GM23338 (cell line): ENCODE measurements around the gene NUP54. TPM values are rescaled to one million over a fixed set of nuclear protein-coding genes. Genes with fewer than 3 reads are reported as not detected.

Experiments
- ATAC-seq: fragments of 200-7000 bp; cut with Tn5 transposase; 3 replicates; pipeline ENCODE4 v1.9.1; 2020
- DNase-seq: peaks from one replicate; pipeline ENCODE4 v3.0.0-alpha.2; 2015; ENCODE audit warnings: low spot score
- H2AFZ ChIP-seq: fragments of 200-600 bp; sonication (generic); 2 replicates; pipeline ENCODE4 v1.8.0; 2016; ENCODE audit warnings: antibody characterized with exemption, mild to moderate bottlenecking, moderate library complexity
- H3F3A ChIP-seq: fragments of 200-600 bp; sonication (generic); replicated peaks from 2 replicates; pipeline ENCODE4 v1.8.0; 2017; ENCODE audit warnings: antibody characterized with exemption, mixed run types, low read depth
- H3K27ac ChIP-seq: fragments of 200-600 bp; sonication (generic); 2 replicates; pipeline ENCODE4 v1.6.1; 2016; ENCODE audit warnings: low read depth
- H3K27me3 ChIP-seq: fragments of 200-600 bp; sonication (generic); 2 replicates; pipeline ENCODE4 v1.8.0; 2016; ENCODE audit warnings: mild to moderate bottlenecking, mixed run types, moderate library complexity; ENCODE audit not compliant: insufficient read depth
- H3K36me3 ChIP-seq: fragments of 200-600 bp; sonication (generic); 2 replicates; pipeline ENCODE4 v1.8.0; 2016; ENCODE audit warnings: mild to moderate bottlenecking; ENCODE audit not compliant: insufficient read depth
- H3K4me1 ChIP-seq: fragments of 200-600 bp; sonication (generic); 2 replicates; pipeline ENCODE4 v1.8.0; 2016; ENCODE audit warnings: mild to moderate bottlenecking, moderate library complexity; ENCODE audit not compliant: insufficient read depth
- H3K4me2 ChIP-seq: fragments of 200-600 bp; sonication (generic); 2 replicates; pipeline ENCODE4 v1.7.1; 2017; ENCODE audit warnings: mixed run types
- H3K4me3 ChIP-seq: fragments of 200-600 bp; sonication (generic); 2 replicates; pipeline ENCODE4 v1.6.1; 2016; ENCODE audit warnings: mixed run types
- H3K79me2 ChIP-seq: fragments of 200-600 bp; sonication (generic); replicated peaks from 2 replicates; pipeline ENCODE4 v1.8.0; 2017; ENCODE audit warnings: mild to moderate bottlenecking; ENCODE audit not compliant: insufficient read depth
- H3K9me2 ChIP-seq: fragments of 200-600 bp; sonication (generic); 2 replicates; pipeline ENCODE4 v1.8.0; 2017; ENCODE audit not compliant: insufficient read depth
- H4K20me1 ChIP-seq: fragments of 200-600 bp; sonication (generic); replicated peaks from 2 replicates; pipeline ENCODE4 v1.8.0; 2017; ENCODE audit warnings: mild to moderate bottlenecking; ENCODE audit not compliant: insufficient read depth
- H3K27ac Mint-ChIP-seq: 2 replicates; pipeline ENCODE4 v1.8.0; 2020; ENCODE audit warnings: inconsistent platforms, mild to moderate bottlenecking, moderate library complexity, mixed read lengths
- H3K27me3 Mint-ChIP-seq: 3 replicates; pipeline ENCODE4 v1.8.0; 2022; ENCODE audit warnings: low read depth, mild to moderate bottlenecking, moderate library complexity, mixed read lengths, inconsistent platforms; ENCODE audit not compliant: insufficient read depth, poor library complexity
- H3K36me3 Mint-ChIP-seq: 3 replicates; pipeline ENCODE4 v1.8.0; 2021; ENCODE audit warnings: low read depth, mild to moderate bottlenecking, inconsistent platforms, moderate library complexity, mixed read lengths
- H3K4me1 Mint-ChIP-seq: 3 replicates; pipeline ENCODE4 v1.8.0; 2020; ENCODE audit warnings: mild to moderate bottlenecking, inconsistent platforms, mixed read lengths
- H3K4me3 Mint-ChIP-seq: 3 replicates; pipeline ENCODE4 v1.8.0; 2021; ENCODE audit warnings: moderate library complexity, mild to moderate bottlenecking, inconsistent platforms, mixed read lengths
- H3K9me3 Mint-ChIP-seq: 3 replicates; pipeline ENCODE4 v1.8.0; 2020; ENCODE audit warnings: moderate library complexity, mild to moderate bottlenecking, inconsistent platforms, mixed read lengths
- CREB1 ChIP-seq: fragments of 250-450 bp; sonication (Bioruptor Pico); IDR thresholded peaks from 2 replicates; pipeline ENCODE4 v1.5.0; 2020; ENCODE audit warnings: low read depth, mild to moderate bottlenecking, moderate library complexity
- ETS1 ChIP-seq: IDR thresholded peaks from 2 replicates; pipeline ENCODE4 v1.6.1; 2016; ENCODE audit warnings: antibody characterized with exemption
- EZH2 ChIP-seq: fragments of 200-600 bp; sonication (generic); IDR thresholded peaks from one replicate; pipeline ENCODE4 v1.8.0; 2017; ENCODE audit warnings: antibody characterized with exemption, mild to moderate bottlenecking, low read depth; ENCODE audit not compliant: unreplicated experiment
- EZH2phosphoT487 ChIP-seq: fragments of 200-600 bp; sonication (generic); IDR thresholded peaks from one replicate; pipeline ENCODE4 v1.8.1; 2018; ENCODE audit warnings: antibody characterized with exemption; ENCODE audit not compliant: unreplicated experiment
- JUNB ChIP-seq: IDR thresholded peaks from one replicate; pipeline ENCODE4 v1.6.1; 2016; ENCODE audit warnings: antibody characterized with exemption; ENCODE audit not compliant: unreplicated experiment
- NANOG ChIP-seq: IDR thresholded peaks from 2 replicates; pipeline ENCODE4 v1.6.1; 2016; ENCODE audit warnings: antibody characterized with exemption, borderline replicate concordance
- POLR2AphosphoS5 ChIP-seq: IDR thresholded peaks from 2 replicates; pipeline ENCODE4 v1.6.1; 2016; ENCODE audit warnings: antibody characterized with exemption, low read depth
- STAT1 ChIP-seq: IDR thresholded peaks from one replicate; pipeline ENCODE4 v1.6.1; 2016; ENCODE audit warnings: antibody characterized with exemption; ENCODE audit not compliant: unreplicated experiment
- ZNF114 ChIP-seq: fragments of 250-450 bp; sonication (Bioruptor Pico); IDR thresholded peaks from 2 replicates; pipeline ENCODE4 v1.5.0; 2020; ENCODE audit warnings: mild to moderate bottlenecking, moderate library complexity
- ZNF331 ChIP-seq: fragments of 250-450 bp; sonication (Bioruptor Pico); IDR thresholded peaks from 2 replicates; pipeline ENCODE4 v1.5.0; 2020; ENCODE audit warnings: low read depth, mild to moderate bottlenecking, moderate library complexity
- ZNF462 ChIP-seq: fragments of 250-450 bp; sonication (Bioruptor Pico); IDR thresholded peaks from 2 replicates; pipeline ENCODE4 v1.5.0; 2020; ENCODE audit warnings: mild to moderate bottlenecking, moderate library complexity
- polyA plus RNA-seq: library from polyadenylated mRNA; unstranded; fragments of >200 nt; fragmentation: Nextera tagmentation; extraction: Ambion mirVana; gene quantifications from 2 replicates; pipeline ENCODE4 v1.2.1, GENCODE V29; 2016
- total RNA-seq: library from RNA; depleted of rRNA; stranded (reverse); fragments of >200 nt; shearing (Covaris generic); gene quantifications from 2 replicates; pipeline ENCODE4 v1.2.3, GENCODE V29; 2014
- TF ChIP-seq, protein P1 (sequence below), 2 experiments: fragments of 200-600 bp in 1 of 2; sonication (generic) in 1 of 2; conservative IDR thresholded peaks; 2 replicates each; pipeline versions ENCODE4 v1.5.1 to v1.6.1; 2016 to 2017; ENCODE audit warnings: antibody characterized with exemption in 2 of 2, low read depth in 2 of 2, mild to moderate bottlenecking in 2 of 2, moderate library complexity in 1 of 2
- TF ChIP-seq, protein P2 (sequence below): IDR thresholded peaks from one replicate; pipeline ENCODE4 v1.6.1; 2018; ENCODE audit warnings: antibody characterized with exemption; ENCODE audit not compliant: unreplicated experiment

Gene NUP54
- total and polyA plus RNA-seq, 2 experiments from 2014 or later: 97.8 to 118 TPM

GRCh38 chr4:76175336-76175735 lies 27.1 kb upstream of the NUP54 start:
- no peak overlapping the region for H3K27ac ChIP-seq
- H2AFZ ChIP-seq: no peak overlapping the region
- H3K4me3 ChIP-seq: no peak overlapping the region
- peaks cover 8% of the 10 kb centered on the region; the same call in 2 of the 3 replicates for H3K36me3 Mint-ChIP-seq
- no peaks in the 10 kb centered on the region for H3K9me2 ChIP-seq
- TF ChIP-seq NANOG (no peak), ETS1 (no peak), ZNF462 (CRISPR knock-in tag) (no peak), EZH2 (no peak), ZNF331 (no peak), STAT1 (no peak), ZNF114 (CRISPR knock-in tag) (no peak), JUNB (no peak), POLR2AphosphoS5 (no peak), EZH2phosphoT487 (no peak), CREB1 (CRISPR knock-in tag) (no peak)
- TF ChIP-seq, protein P1, sequence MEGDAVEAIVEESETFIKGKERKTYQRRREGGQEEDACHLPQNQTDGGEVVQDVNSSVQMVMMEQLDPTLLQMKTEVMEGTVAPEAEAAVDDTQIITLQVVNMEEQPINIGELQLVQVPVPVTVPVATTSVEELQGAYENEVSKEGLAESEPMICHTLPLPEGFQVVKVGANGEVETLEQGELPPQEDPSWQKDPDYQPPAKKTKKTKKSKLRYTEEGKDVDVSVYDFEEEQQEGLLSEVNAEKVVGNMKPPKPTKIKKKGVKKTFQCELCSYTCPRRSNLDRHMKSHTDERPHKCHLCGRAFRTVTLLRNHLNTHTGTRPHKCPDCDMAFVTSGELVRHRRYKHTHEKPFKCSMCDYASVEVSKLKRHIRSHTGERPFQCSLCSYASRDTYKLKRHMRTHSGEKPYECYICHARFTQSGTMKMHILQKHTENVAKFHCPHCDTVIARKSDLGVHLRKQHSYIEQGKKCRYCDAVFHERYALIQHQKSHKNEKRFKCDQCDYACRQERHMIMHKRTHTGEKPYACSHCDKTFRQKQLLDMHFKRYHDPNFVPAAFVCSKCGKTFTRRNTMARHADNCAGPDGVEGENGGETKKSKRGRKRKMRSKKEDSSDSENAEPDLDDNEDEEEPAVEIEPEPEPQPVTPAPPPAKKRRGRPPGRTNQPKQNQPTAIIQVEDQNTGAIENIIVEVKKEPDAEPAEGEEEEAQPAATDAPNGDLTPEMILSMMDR (conservative IDR thresholded peaks at IDR 0.05; ENCODE audit: low read depth in 2 of 2): no peak
- TF ChIP-seq, protein P2, sequence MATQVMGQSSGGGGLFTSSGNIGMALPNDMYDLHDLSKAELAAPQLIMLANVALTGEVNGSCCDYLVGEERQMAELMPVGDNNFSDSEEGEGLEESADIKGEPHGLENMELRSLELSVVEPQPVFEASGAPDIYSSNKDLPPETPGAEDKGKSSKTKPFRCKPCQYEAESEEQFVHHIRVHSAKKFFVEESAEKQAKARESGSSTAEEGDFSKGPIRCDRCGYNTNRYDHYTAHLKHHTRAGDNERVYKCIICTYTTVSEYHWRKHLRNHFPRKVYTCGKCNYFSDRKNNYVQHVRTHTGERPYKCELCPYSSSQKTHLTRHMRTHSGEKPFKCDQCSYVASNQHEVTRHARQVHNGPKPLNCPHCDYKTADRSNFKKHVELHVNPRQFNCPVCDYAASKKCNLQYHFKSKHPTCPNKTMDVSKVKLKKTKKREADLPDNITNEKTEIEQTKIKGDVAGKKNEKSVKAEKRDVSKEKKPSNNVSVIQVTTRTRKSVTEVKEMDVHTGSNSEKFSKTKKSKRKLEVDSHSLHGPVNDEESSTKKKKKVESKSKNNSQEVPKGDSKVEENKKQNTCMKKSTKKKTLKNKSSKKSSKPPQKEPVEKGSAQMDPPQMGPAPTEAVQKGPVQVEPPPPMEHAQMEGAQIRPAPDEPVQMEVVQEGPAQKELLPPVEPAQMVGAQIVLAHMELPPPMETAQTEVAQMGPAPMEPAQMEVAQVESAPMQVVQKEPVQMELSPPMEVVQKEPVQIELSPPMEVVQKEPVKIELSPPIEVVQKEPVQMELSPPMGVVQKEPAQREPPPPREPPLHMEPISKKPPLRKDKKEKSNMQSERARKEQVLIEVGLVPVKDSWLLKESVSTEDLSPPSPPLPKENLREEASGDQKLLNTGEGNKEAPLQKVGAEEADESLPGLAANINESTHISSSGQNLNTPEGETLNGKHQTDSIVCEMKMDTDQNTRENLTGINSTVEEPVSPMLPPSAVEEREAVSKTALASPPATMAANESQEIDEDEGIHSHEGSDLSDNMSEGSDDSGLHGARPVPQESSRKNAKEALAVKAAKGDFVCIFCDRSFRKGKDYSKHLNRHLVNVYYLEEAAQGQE: no peak
- no peak overlapping the region for H3K4me2 ChIP-seq
- H3K27ac Mint-ChIP-seq: no peak overlapping the region
- no peaks in the 10 kb centered on the region for H3K27me3 Mint-ChIP-seq
- no peak overlapping the region for H3K4me3 Mint-ChIP-seq
- H3K4me1 ChIP-seq: no peaks in the 10 kb centered on the region
- no peaks in the 10 kb centered on the region; the same call in 1 of the 2 replicates for H4K20me1 ChIP-seq
- 0 out of 2 replicates have a peak, but pooled peaks cover 2% of the 10 kb centered on the region for H3F3A ChIP-seq
- ATAC-seq: no peak
- no peak for DNase-seq
- no peaks in the 10 kb centered on the region for H3K4me1 Mint-ChIP-seq
- no peaks in the 10 kb centered on the region for H3K36me3 ChIP-seq
- no peaks in the 10 kb centered on the region for H3K27me3 ChIP-seq
- H3K79me2 ChIP-seq: no peaks in the 10 kb centered on the region
- H3K9me3 Mint-ChIP-seq: no peaks in the 10 kb centered on the region
